Measurements from ENCODE around the gene KCNQ4. TPM values are rescaled to one million over a fixed set of nuclear protein-coding genes. Genes with fewer than 3 reads are reported as not detected.

KCNQ4 gene
- total RNA-seq, 1 experiment from 2014 or later = 1.6 TPM

- H3K9me3 Mint-ChIP-seq (ENCODE audit: unreplicated experiment) = no peaks in the 10 kb centered on the region
- Histone ChIP-seq H3K4me1 (no peaks in the 10 kb centered on the region), H3K36me3 (ENCODE audit: control insufficient read depth, insufficient read depth, low read length) (peaks cover 1% of the 10 kb centered on the region; the same call in 1 of the 2 replicates), H3K27me3 (replicated peaks; ENCODE audit: control insufficient read depth, insufficient read depth, low read length) (no peaks in the 10 kb centered on the region), H3K4me3 (ENCODE audit: low read depth, low read length) (no peak overlapping the region), H3K9me3 (no peaks in the 10 kb centered on the region)
- BruUV-seq (replicated peaks) = no TSS peak
- ChIA-PET CTCF (no interaction called here), POLR2A (no interaction called here)
- H3K4me1 Mint-ChIP-seq (ENCODE audit: low read depth, unreplicated experiment) = no peaks in the 10 kb centered on the region
- no peak overlapping the region for H3K4me3 Mint-ChIP-seq (ENCODE audit: unreplicated experiment)
- intact Hi-C loops (cut with micrococcal nuclease; ENCODE audit: unreplicated experiment) = no loop called here
- no peak for TF ChIP-seq CTCF (IDR thresholded peaks at IDR 0.05; ENCODE audit: insufficient read depth in 1 of 2, low read depth in 1 of 2, low read length in 1 of 2, severe bottlenecking in 1 of 2, unreplicated experiment in 1 of 2)
- no peak overlapping the region for H3K27ac Mint-ChIP-seq (ENCODE audit: unreplicated experiment)
- DNase-seq = no peak
- H3K27me3 Mint-ChIP-seq (ENCODE audit: insufficient read depth, unreplicated experiment) = no peaks in the 10 kb centered on the region
- H3K36me3 Mint-ChIP-seq (ENCODE audit: insufficient read depth, unreplicated experiment) = peaks cover 28% of the 10 kb centered on the region
These were observed 25.6 kb upstream of the KCNQ4 start for GRCh38 chr1:40758004-40758403.

GRCh38 chr1:40758578-40759343 is 24.8 kb upstream of the KCNQ4 start:
- H3K36me3 ChIP-seq (ENCODE audit: control insufficient read depth, insufficient read depth, low read length) = peaks cover 1% of the 10 kb centered on the region; the same call in 1 of the 2 replicates
- no peaks in the 10 kb centered on the region for H3K27me3 Mint-ChIP-seq (ENCODE audit: insufficient read depth, unreplicated experiment)
- no peaks in the 10 kb centered on the region for H3K4me1 ChIP-seq
- H3K36me3 Mint-ChIP-seq (ENCODE audit: insufficient read depth, unreplicated experiment) = peaks cover 24% of the 10 kb centered on the region
- H3K9me3 Mint-ChIP-seq (ENCODE audit: unreplicated experiment) = no peaks in the 10 kb centered on the region
- no peaks in the 10 kb centered on the region for H3K27me3 ChIP-seq (replicated peaks; ENCODE audit: control insufficient read depth, insufficient read depth, low read length)
- ChIA-PET CTCF (interaction anchor here (0.5 kb wide), 1 partner anchor 38 kb away, joined by 3 read pairs; no protein-coding TSS in a partner anchor), POLR2A (no interaction called here)
- DNase-seq = no peak
- H3K9me3 ChIP-seq = no peaks in the 10 kb centered on the region
- intact Hi-C loops (cut with micrococcal nuclease; ENCODE audit: unreplicated experiment) = no loop called here
- H3K4me3 Mint-ChIP-seq (ENCODE audit: unreplicated experiment) = no peak overlapping the region
- H3K4me1 Mint-ChIP-seq (ENCODE audit: low read depth, unreplicated experiment) = no peaks in the 10 kb centered on the region
- no peak overlapping the region for H3K27ac Mint-ChIP-seq (ENCODE audit: unreplicated experiment)
- no peak for TF ChIP-seq CTCF (IDR thresholded peaks at IDR 0.05; ENCODE audit: insufficient read depth in 1 of 2, low read depth in 1 of 2, low read length in 1 of 2, severe bottlenecking in 1 of 2, unreplicated experiment in 1 of 2)
- no TSS peak for BruUV-seq (replicated peaks)
- no peak overlapping the region for H3K4me3 ChIP-seq (ENCODE audit: low read depth, low read length)

- CTCF ChIA-PET = no interaction called here
- Mint-ChIP-seq H3K4me1 (ENCODE audit: low read depth, unreplicated experiment) (no peaks in the 10 kb centered on the region), H3K27me3 (ENCODE audit: insufficient read depth, unreplicated experiment) (no peaks in the 10 kb centered on the region), H3K36me3 (ENCODE audit: insufficient read depth, unreplicated experiment) (peaks cover 24% of the 10 kb centered on the region), H3K4me3 (ENCODE audit: unreplicated experiment) (no peak overlapping the region), H3K9me3 (ENCODE audit: unreplicated experiment) (no peaks in the 10 kb centered on the region), H3K27ac (ENCODE audit: unreplicated experiment) (no peak overlapping the region)
- DNase-seq = no peak
- Histone ChIP-seq H3K27me3 (replicated peaks; ENCODE audit: control insufficient read depth, insufficient read depth, low read length) (no peaks in the 10 kb centered on the region), H3K4me1 (no peaks in the 10 kb centered on the region), H3K36me3 (ENCODE audit: control insufficient read depth, insufficient read depth, low read length) (peaks cover 1% of the 10 kb centered on the region; the same call in 1 of the 2 replicates), H3K4me3 (ENCODE audit: low read depth, low read length) (no peak overlapping the region), H3K9me3 (no peaks in the 10 kb centered on the region)
- TF ChIP-seq CTCF (IDR thresholded peaks at IDR 0.05; ENCODE audit: insufficient read depth in 1 of 2, low read depth in 1 of 2, low read length in 1 of 2, severe bottlenecking in 1 of 2, unreplicated experiment in 1 of 2) = no peak
- BruUV-seq (replicated peaks) = no TSS peak
- intact Hi-C loops (cut with micrococcal nuclease; ENCODE audit: unreplicated experiment) = no loop called here
- POLR2A ChIA-PET = no interaction called here
These were observed 22.6 kb upstream of the KCNQ4 start for GRCh38 chr1:40760984-40761383.

Measured in Caco-2 (cell line).